ENCODE results near the gene INTS14.

GRCh38 chr15:65611888-65612615, 1.1 kb upstream of the INTS14 start:
- TF ChIP-seq ELF2 (CRISPR knock-in tag; IDR thresholded peaks at IDR 0.05) (no peak), SIN3A (IDR thresholded peaks at IDR 0.05; ENCODE audit: borderline replicate concordance in 2 of 2, control insufficient read depth in 1 of 2, low read depth in 2 of 2, low read length in 2 of 2) (no peak), TAF1 (IDR thresholded peaks at IDR 0.05; ENCODE audit: control insufficient read depth, extremely low read depth, insufficient read depth, low read length, severe bottlenecking) (no peak), SETDB1 (IDR thresholded peaks at IDR 0.05; ENCODE audit: low read length) (no peak), MAZ (CRISPR knock-in tag; conservative IDR thresholded peaks at IDR 0.05 in 1 of 2, IDR thresholded peaks at IDR 0.05 in 1 of 2) (no peak), GABPA (tag; conservative IDR thresholded peaks at IDR 0.05; ENCODE audit: low read depth) (no peak), TCF7L2 (IDR thresholded peaks at IDR 0.05; ENCODE audit: low read depth, low read length) (no peak), TCF7 (IDR thresholded peaks at IDR 0.05; ENCODE audit: borderline replicate concordance) (no peak)
